BJ (cell line): Measurements from ENCODE around the gene PRICKLE3. TPM values are rescaled to one million over a fixed set of nuclear protein-coding genes. Genes with fewer than 3 reads are reported as not detected.

ENCODE experiments used
- CTCF ChIA-PET: fragments of 350-600 bp; formaldehyde crosslinking; extraction: SDS; loops from one replicate; lab custom pipeline; 2021; ENCODE audit warnings: antibody characterized with exemption, inconsistent platforms; lab: Yijun Ruan, JAX
- POLR2A ChIA-PET: fragments of 300-600 bp; sonication (Branson Sonifier 250); formaldehyde crosslinking; extraction: SDS; loops from one replicate; lab custom pipeline; 2021; ENCODE audit warnings: antibody characterized with exemption; lab: Charles Lee
- DNase-seq: peaks from one replicate; pipeline ENCODE4 v3.0.0-alpha.2; 2011; ENCODE audit warnings: low read depth
- H3K27me3 ChIP-seq: 2 replicates; pipeline ENCODE4 v1.6.0; 2011; ENCODE audit warnings: low read length; ENCODE audit not compliant: control insufficient read depth, insufficient read depth
- H3K36me3 ChIP-seq: 2 replicates; pipeline ENCODE4 v1.5.1; 2011; ENCODE audit warnings: low read length; ENCODE audit not compliant: control insufficient read depth, insufficient read depth
- H3K4me3 ChIP-seq: 2 replicates; pipeline ENCODE4 v1.5.1; 2011; ENCODE audit warnings: low read depth, mild to moderate bottlenecking, control low read depth, low read length
- polyA plus RNA-seq: library from polyadenylated mRNA; depleted of rRNA; stranded (reverse); fragments of >200 nt; gene quantifications from 2 replicates; pipeline ENCODE4 v1.2.3, GENCODE V29; 2011
- TF ChIP-seq, protein P1 (sequence below): IDR thresholded peaks from 2 replicates; pipeline ENCODE4 v1.5.1; 2011; ENCODE audit warnings: low read depth, mild to moderate bottlenecking, control low read depth, inconsistent platforms, low read length, moderate library complexity; ENCODE audit not compliant: insufficient read depth

Gene PRICKLE3
- polyA plus RNA-seq, 1 experiment = 6.9 TPM

DNA sequence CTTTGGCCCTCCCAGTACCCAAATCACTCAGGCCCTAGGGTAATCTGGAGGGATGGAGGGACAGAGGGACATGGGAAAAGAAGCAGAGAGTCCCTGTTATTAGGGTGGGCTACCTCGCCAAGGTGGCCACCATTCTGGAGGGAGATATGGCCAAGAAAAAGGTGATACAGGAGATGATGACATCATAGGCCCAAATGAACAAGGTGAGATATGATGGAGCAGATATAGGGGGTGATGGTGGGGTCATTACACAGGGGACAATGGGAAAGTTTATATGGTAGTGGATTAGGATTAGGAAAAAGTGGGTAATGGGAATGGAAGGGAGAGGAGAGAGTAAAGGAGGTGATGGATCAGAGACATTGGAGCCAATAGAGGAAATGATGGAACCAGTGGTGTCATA, 26.7 kb upstream of the PRICKLE3 start:
- H3K27me3 ChIP-seq = no peaks in the 10 kb centered on the region
- H3K4me3 ChIP-seq = no peak overlapping the region
- ChIA-PET CTCF (interaction anchor here (0.6 kb wide), 1 partner anchor 17 kb away, joined by 3 read pairs; no protein-coding TSS in a partner anchor), POLR2A (no interaction called here)
- TF ChIP-seq, protein P1, sequence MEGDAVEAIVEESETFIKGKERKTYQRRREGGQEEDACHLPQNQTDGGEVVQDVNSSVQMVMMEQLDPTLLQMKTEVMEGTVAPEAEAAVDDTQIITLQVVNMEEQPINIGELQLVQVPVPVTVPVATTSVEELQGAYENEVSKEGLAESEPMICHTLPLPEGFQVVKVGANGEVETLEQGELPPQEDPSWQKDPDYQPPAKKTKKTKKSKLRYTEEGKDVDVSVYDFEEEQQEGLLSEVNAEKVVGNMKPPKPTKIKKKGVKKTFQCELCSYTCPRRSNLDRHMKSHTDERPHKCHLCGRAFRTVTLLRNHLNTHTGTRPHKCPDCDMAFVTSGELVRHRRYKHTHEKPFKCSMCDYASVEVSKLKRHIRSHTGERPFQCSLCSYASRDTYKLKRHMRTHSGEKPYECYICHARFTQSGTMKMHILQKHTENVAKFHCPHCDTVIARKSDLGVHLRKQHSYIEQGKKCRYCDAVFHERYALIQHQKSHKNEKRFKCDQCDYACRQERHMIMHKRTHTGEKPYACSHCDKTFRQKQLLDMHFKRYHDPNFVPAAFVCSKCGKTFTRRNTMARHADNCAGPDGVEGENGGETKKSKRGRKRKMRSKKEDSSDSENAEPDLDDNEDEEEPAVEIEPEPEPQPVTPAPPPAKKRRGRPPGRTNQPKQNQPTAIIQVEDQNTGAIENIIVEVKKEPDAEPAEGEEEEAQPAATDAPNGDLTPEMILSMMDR = no peak
- H3K36me3 ChIP-seq = no peaks in the 10 kb centered on the region
- no peak for DNase-seq

DNA sequence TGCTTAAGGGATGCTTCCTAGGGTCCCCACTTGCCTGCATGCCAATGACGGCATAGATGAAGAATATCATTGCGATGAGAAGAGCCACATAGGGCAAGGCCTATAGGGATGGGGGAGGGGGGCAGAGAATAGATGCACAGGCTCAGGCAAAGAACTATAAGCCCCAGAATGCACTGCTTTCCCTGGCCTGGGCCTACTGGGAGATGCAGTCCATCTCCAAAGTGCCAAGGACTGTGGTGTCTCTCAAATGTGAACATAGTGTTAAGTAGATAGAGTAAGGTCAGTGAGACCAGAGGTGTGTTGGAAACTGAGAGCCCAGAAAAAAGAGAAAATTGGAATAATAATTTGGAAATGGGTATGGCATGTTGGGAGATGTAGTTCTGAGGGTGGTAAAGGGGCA, 26.0 kb upstream of the PRICKLE3 start:
- no peaks in the 10 kb centered on the region for H3K27me3 ChIP-seq
- DNase-seq = no peak
- ChIA-PET CTCF (no interaction called here), POLR2A (no interaction called here)
- no peak overlapping the region for H3K4me3 ChIP-seq
- TF ChIP-seq, protein P1 = no peak
- no peaks in the 10 kb centered on the region for H3K36me3 ChIP-seq

DNA sequence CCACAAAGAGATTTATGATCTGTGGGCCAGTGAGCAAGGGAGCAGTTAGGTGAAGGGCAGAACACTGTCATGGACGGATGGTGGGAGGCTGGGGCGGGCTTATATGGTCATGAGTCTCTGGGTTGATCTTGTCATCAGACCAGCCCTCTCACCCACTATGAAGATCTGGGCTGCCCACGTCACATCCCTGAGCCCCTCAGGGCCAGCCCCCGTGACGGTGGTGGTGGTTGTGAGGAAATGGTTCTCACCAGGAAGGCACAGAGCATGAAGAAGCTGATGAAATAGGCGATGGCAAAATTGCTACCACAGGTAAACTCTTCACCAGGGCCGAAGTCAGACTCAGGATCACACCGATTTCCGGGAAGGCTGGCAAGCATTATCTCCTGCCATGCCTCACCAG, 24.9 kb upstream of the PRICKLE3 start:
- DNase-seq = no peak
- ChIA-PET POLR2A (no interaction called here), CTCF (no interaction called here)
- TF ChIP-seq, protein P1 = no peak
- no peaks in the 10 kb centered on the region for H3K36me3 ChIP-seq
- H3K27me3 ChIP-seq = no peaks in the 10 kb centered on the region
- H3K4me3 ChIP-seq = no peak overlapping the region

DNA sequence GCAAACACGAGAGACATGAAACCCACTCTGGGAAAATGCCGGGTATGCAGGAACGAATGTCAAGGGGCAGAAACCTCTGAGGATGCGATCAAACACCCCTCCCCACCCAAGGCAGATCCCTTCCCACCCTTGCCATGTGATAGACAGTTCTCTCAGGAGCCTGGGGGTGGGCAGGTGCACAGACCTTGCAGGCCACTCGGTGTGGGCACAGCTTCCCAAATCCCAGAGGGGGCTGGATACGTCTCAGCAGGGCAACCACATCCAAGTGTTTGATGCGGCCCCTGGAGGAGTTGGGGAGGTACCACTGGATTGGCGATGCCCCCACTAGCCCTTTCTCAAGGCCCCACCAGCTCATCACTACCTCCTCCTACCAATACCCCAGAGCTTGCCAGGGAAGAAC, 24.2 kb upstream of the PRICKLE3 start:
- no peaks in the 10 kb centered on the region for H3K27me3 ChIP-seq
- DNase-seq = no peak
- H3K4me3 ChIP-seq = no peak overlapping the region
- TF ChIP-seq, protein P1 = no peak
- ChIA-PET CTCF (no interaction called here), POLR2A (no interaction called here)
- no peaks in the 10 kb centered on the region for H3K36me3 ChIP-seq

DNA sequence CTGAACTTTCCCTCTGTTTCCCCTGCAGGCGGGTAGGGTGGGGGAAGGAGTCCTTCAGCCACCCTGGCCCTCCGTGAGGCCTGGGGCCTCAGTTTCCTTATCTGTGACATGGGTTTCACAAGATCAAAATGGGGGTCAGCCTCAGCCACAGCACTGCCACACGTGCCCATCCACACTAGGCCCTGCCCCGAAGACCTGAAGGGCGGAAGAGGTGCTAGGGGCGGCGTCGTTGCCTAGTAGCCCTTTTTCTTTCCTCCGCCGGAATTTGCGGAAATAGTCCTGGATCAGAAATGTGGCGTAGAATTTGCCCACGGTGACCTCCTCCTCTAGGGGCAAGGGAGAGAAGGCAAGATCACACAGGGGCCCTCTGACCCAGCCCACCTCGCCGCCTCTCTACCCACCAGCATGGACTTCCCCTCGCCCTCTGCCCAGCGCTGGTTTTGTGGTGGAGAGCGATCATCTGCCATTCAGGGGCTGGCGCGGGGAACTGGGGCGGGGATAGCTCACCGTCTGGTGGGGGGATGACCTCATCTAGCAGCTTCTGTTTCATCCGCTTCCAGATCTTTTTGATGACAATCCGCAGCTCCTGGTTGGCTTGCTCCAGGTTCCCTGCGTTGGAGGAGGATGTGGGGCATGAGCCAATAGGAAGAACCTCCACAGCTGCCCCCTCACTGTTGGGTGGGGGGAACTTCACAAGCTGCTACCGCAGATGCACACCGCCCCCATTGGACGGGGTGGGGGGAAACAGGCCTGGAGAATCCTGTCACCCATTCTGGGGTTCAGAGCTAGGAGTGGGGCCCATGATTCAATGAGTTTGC, 23.5 kb upstream of the PRICKLE3 start:
- Histone ChIP-seq H3K4me3 (no peak overlapping the region), H3K27me3 (no peaks in the 10 kb centered on the region), H3K36me3 (no peaks in the 10 kb centered on the region)
- CTCF ChIA-PET = no interaction called here
- TF ChIP-seq, protein P1 = no peak
- POLR2A ChIA-PET = no interaction called here
- DNase-seq = no peak
